ENCODE measurements around the gene TBX5.

TBX5 gene

GRCh38 chr12:114405519-114406271 is at the start of gene TBX5:
TBX5 (minus strand) TSS chr12:114406144; CDS start chr12:114403898, 2,246 bp downstream.
- no peak for TF ChIP-seq CTCF (IDR thresholded peaks at IDR 0.05; ENCODE audit: low read depth, low read length, missing control alignments)
- Histone ChIP-seq H3K27me3 (replicated peaks) (peaks cover 88% of the 10 kb centered on the region), H3K4me3 (ENCODE audit: low read depth, low read length) (no peak within 1 kb of the TSS), H3K27ac (no peak within 1 kb of the TSS), H3K36me3 (replicated peaks) (no peaks in the 10 kb centered on the region)
- no peak for DNase-seq
- in situ Hi-C loops (cut with HindIII; ENCODE audit: low pct_ligation_motif_present, low sequenced_read_pairs), result no loop called here

- DNase-seq, result no peak
- in situ Hi-C loops (cut with HindIII; ENCODE audit: low pct_ligation_motif_present, low sequenced_read_pairs), result no loop called here
- Histone ChIP-seq H3K4me3 (ENCODE audit: low read depth, low read length) (no peak overlapping the region), H3K27me3 (replicated peaks) (peaks cover 19% of the 10 kb centered on the region), H3K36me3 (replicated peaks) (no peaks in the 10 kb centered on the region), H3K27ac (no peak overlapping the region)
- TF ChIP-seq CTCF (IDR thresholded peaks at IDR 0.05; ENCODE audit: low read depth, low read length, missing control alignments), result no peak
These were observed 45.7 kb upstream of the TBX5 start for GRCh38 chr12:114451657-114452056.

GRCh38 chr12:114450515-114451300 is 44.8 kb upstream of the TBX5 start:
- TF ChIP-seq CTCF (IDR thresholded peaks at IDR 0.05; ENCODE audit: low read depth, low read length, missing control alignments), result no peak
- no peaks in the 10 kb centered on the region for H3K36me3 ChIP-seq (replicated peaks)
- in situ Hi-C loops (cut with HindIII; ENCODE audit: low pct_ligation_motif_present, low sequenced_read_pairs), result no loop called here
- H3K27ac ChIP-seq, result no peak overlapping the region
- H3K27me3 ChIP-seq (replicated peaks), result peaks cover 29% of the 10 kb centered on the region
- no peak overlapping the region for H3K4me3 ChIP-seq (ENCODE audit: low read depth, low read length)
- no peak for DNase-seq

GRCh38 chr12:114450019-114450418 is 44.1 kb upstream of the TBX5 start:
- DNase-seq, result no peak
- Histone ChIP-seq H3K27me3 (replicated peaks) (peaks cover 29% of the 10 kb centered on the region), H3K36me3 (replicated peaks) (no peaks in the 10 kb centered on the region), H3K4me3 (ENCODE audit: low read depth, low read length) (no peak overlapping the region), H3K27ac (no peak overlapping the region)
- in situ Hi-C loops (cut with HindIII; ENCODE audit: low pct_ligation_motif_present, low sequenced_read_pairs), result no loop called here
- no peak for TF ChIP-seq CTCF (IDR thresholded peaks at IDR 0.05; ENCODE audit: low read depth, low read length, missing control alignments)

GRCh38 chr12:114448618-114448933 is 42.6 kb upstream of the TBX5 start:
- TF ChIP-seq CTCF (IDR thresholded peaks at IDR 0.05; ENCODE audit: low read depth, low read length, missing control alignments), result no peak
- H3K27me3 ChIP-seq (replicated peaks), result peaks cover 43% of the 10 kb centered on the region
- no peaks in the 10 kb centered on the region for H3K36me3 ChIP-seq (replicated peaks)
- H3K4me3 ChIP-seq (ENCODE audit: low read depth, low read length), result no peak overlapping the region
- H3K27ac ChIP-seq, result no peak overlapping the region
- in situ Hi-C loops (cut with HindIII; ENCODE audit: low pct_ligation_motif_present, low sequenced_read_pairs), result no loop called here
- no peak for DNase-seq

Measured in brain microvascular endothelial cell (primary cell).